GM12878 (cell line): ENCODE measurements around the gene SLC38A7. TPM values are rescaled to one million over a fixed set of nuclear protein-coding genes. Genes with fewer than 3 reads are reported as not detected.
A peak's percentile ranks its signal among the peaks of the same experiment; 100 is the strongest.

Experiments
- ATAC-seq: fragments of 200-7000 bp; cut with Tn5 transposase; 3 replicates; pipeline ENCODE4 v1.9.1; 2020; ENCODE audit warnings: mild to moderate bottlenecking, moderate library complexity
- BruUV-seq: library from RNA; stranded (reverse); fragments of 400-500 nt; replicated peaks from 2 replicates; lab custom pipeline; 2021; lab: Mats Ljungman, UMichigan
- CTCF ChIA-PET: fragments of 300-600 bp; sonication (Branson Sonifier 250); formaldehyde crosslinking; extraction: SDS; loops from one replicate; lab custom pipeline; 2021; ENCODE audit warnings: inconsistent platforms; lab: Yijun Ruan, JAX
- POLR2A ChIA-PET: fragments of 350-600 bp; formaldehyde crosslinking; extraction: SDS; loops from one replicate; lab custom pipeline; 2021; ENCODE audit warnings: inconsistent platforms; lab: Charles Lee
- RAD21 ChIA-PET: fragments of 300-600 bp; sonication (Branson Sonifier 250); formaldehyde crosslinking; loops from one replicate; lab custom pipeline; 2023; ENCODE audit warnings: antibody characterized with exemption; ENCODE audit not compliant: unreplicated experiment; lab: Charles Lee
- SMC1A ChIA-PET: fragments of 300-600 bp; sonication (Branson Sonifier 250); formaldehyde crosslinking; loops from one replicate; lab custom pipeline; 2023; ENCODE audit not compliant: unreplicated experiment, uncharacterized antibody; lab: Charles Lee
- DNase-seq: peaks from one replicate; pipeline ENCODE4 v3.0.0-alpha.2; 2011; ENCODE audit warnings: low read depth, low spot score
- FAIRE-seq: peaks from 3 replicates; lab custom pipeline; 2011; peaks lifted over from hg19 to GRCh38; lab: Jason Lieb, UNC
- H2AFZ ChIP-seq: 2 replicates; pipeline ENCODE4 v1.6.0; 2011; ENCODE audit warnings: low read depth, low read length, control low read depth; ENCODE audit not compliant: control insufficient read depth
- H3K27ac ChIP-seq: 2 replicates; pipeline ENCODE4 v1.5.1; 2011; ENCODE audit warnings: control low read depth; ENCODE audit not compliant: control insufficient read depth, insufficient read depth
- H3K27me3 ChIP-seq, 2 experiments: replicated peaks in 1 of 2; 2 replicates each; pipeline versions ENCODE4 v1.6.0 to v1.6.1; 2011; ENCODE audit warnings: low read length in 1 of 2; ENCODE audit not compliant: control insufficient read depth in 2 of 2, insufficient read depth in 2 of 2
- H3K36me3 ChIP-seq, 2 experiments: 2 replicates each; pipeline ENCODE4 v1.5.1; 2011; ENCODE audit warnings: low read length in 1 of 2; ENCODE audit not compliant: control insufficient read depth in 2 of 2, insufficient read depth in 2 of 2
- H3K4me1 ChIP-seq: 2 replicates; pipeline ENCODE4 v1.6.1; 2011; ENCODE audit warnings: mild to moderate bottlenecking, low read length, moderate library complexity, mixed read lengths; ENCODE audit not compliant: control insufficient read depth, insufficient read depth
- H3K4me2 ChIP-seq: 2 replicates; pipeline ENCODE4 v1.6.0; 2011; ENCODE audit warnings: control low read depth; ENCODE audit not compliant: control insufficient read depth, insufficient read depth
- H3K4me3 ChIP-seq: fragments of 200-600 bp; sonication (generic); 2 replicates; pipeline ENCODE4 v1.5.1; 2016
- H3K79me2 ChIP-seq: 2 replicates; pipeline ENCODE4 v1.6.0; 2011; ENCODE audit warnings: low read length; ENCODE audit not compliant: control insufficient read depth, insufficient read depth
- H3K9ac ChIP-seq: 2 replicates; pipeline ENCODE4 v1.8.0; 2011; ENCODE audit warnings: low read length, control low read depth, mixed read lengths; ENCODE audit not compliant: control insufficient read depth, insufficient read depth
- H3K9me3 ChIP-seq: replicated peaks from 3 replicates; pipeline ENCODE4 v1.5.1; 2011; ENCODE audit warnings: mild to moderate bottlenecking, low read length; ENCODE audit not compliant: control insufficient read depth, insufficient read depth
- H4K20me1 ChIP-seq: 2 replicates; pipeline ENCODE4 v1.6.0; 2011; ENCODE audit not compliant: control insufficient read depth, insufficient read depth
- E4F1 ChIP-seq: fragments of 450-650 bp; IDR thresholded peaks from 2 replicates; pipeline ENCODE4 v1.6.1; 2018; ENCODE audit warnings: borderline replicate concordance, mild to moderate bottlenecking; ENCODE audit not compliant: partially characterized antibody
- NR2C1 ChIP-seq: fragments of 450-650 bp; IDR thresholded peaks from 2 replicates; pipeline ENCODE4 v1.6.1; 2017; ENCODE audit warnings: antibody characterized with exemption, mild to moderate bottlenecking, moderate library complexity
- RB1 ChIP-seq: fragments of 450-650 bp; formaldehyde crosslinking; IDR thresholded peaks from 2 replicates; pipeline ENCODE4 v1.6.1; 2017; ENCODE audit warnings: mild to moderate bottlenecking, borderline replicate concordance
- SMAD5 ChIP-seq: IDR thresholded peaks from 2 replicates; pipeline ENCODE4 v1.6.1; 2016; ENCODE audit warnings: antibody characterized with exemption, low read depth
- ZBTB11 ChIP-seq: fragments of 450-650 bp; formaldehyde crosslinking; IDR thresholded peaks from 2 replicates; pipeline ENCODE4 v1.5.0; 2022; ENCODE audit warnings: mild to moderate bottlenecking, missing genetic modification characterization
- ZBTB4 ChIP-seq: fragments of 450-650 bp; formaldehyde crosslinking; IDR thresholded peaks from 2 replicates; pipeline ENCODE4 v1.4.0; 2022; ENCODE audit warnings: mild to moderate bottlenecking, moderate library complexity
- WGBS: methylation state at CpG from one replicate; pipeline ENCODE4 v1.1.6; 2016; ENCODE audit warnings: low lambda C conversion rate; ENCODE audit not compliant: insufficient replicate concordance, insufficient coverage; ENCODE audit errors: missing lambda C conversion rate; 5-methylcytosine and 5-hydroxymethylcytosine counted together
- in situ Hi-C: fragments of 300-500 bp; cut with MboI; formaldehyde crosslinking; loops from 9 replicates; pipeline ENCODE4 v1.14.3; 2018; ENCODE audit warnings: mixed read lengths
- intact Hi-C: fragments of 100-400 bp; cut with micrococcal nuclease; formaldehyde crosslinking; loops from one replicate; pipeline ENCODE4 v1.14.2; 2022; ENCODE audit not compliant: unreplicated experiment
- polyA plus RNA-seq, 11 experiments: library from polyadenylated mRNA; depleted of rRNA in 4 of 11; unstranded in 6 of 11; stranded (reverse) in 5 of 11; fragments of >200 nt; fragmentation: Nextera tagmentation in 4 of 11; fragmentation: Illumina TruSeq in 1 of 11; extraction: Ambion mirVana in 4 of 11; extraction: Trizol in 1 of 11; gene quantifications; 1 replicate in 1 of 11; 2 replicates in 10 of 11; pipeline versions ENCODE4 v1.2.1 to v1.2.3, GENCODE V29; 2011 to 2016; ENCODE audit warnings: inconsistent platforms in 2 of 11, missing spikeins in 2 of 11, low read depth in 1 of 11
- total RNA-seq, 4 experiments: library from RNA; depleted of rRNA in 3 of 4; stranded (reverse); fragments of >200 nt in 3 of 4; fragmentation: Illumina TruSeq in 1 of 4; extraction: Trizol in 1 of 4; gene quantifications; 2 replicates each; pipeline versions ENCODE4 v1.2.1 to v1.2.3, GENCODE V29; 2013 to 2021

Gene SLC38A7
- total and polyA plus RNA-seq, 10 of the 15 experiments (the other 5 are each of a cell fraction or from before 2014, with no cell fraction given): 1.4 to 7.8 (median 4.7) TPM

- no peak for TF ChIP-seq ZBTB4 (CRISPR knock-in tag)
Observed at GRCh38 chr16:58732545-58733247, 48.1 kb upstream of the SLC38A7 start (continued).

- no peaks in the 10 kb centered on the region for H3K9me3 ChIP-seq
- in situ Hi-C loops (loop anchor here (25.0 kb wide), 1 partner anchor 219 kb away; the partner anchor contains the start of genes NDRG4 and SETD6), intact Hi-C loops (no loop called here)
- H4K20me1 ChIP-seq: no peaks in the 10 kb centered on the region
- 83% methylated on average over 11 of the region's 11 CpGs for WGBS
- CTCF ChIA-PET: interaction anchor here (1.0 to 2.3 kb wide), 5 partner anchors 15 to 394 kb away, joined by 3 to 11 read pairs (median 4); no protein-coding TSS in a partner anchor
- H3K4me1 ChIP-seq: peaks cover 7% of the 10 kb centered on the region
- no peaks in the 10 kb centered on the region for H3K27me3 ChIP-seq
- no peak overlapping the region for H2AFZ ChIP-seq
- RAD21 ChIA-PET: interaction anchor here (0.7 kb wide), 1 partner anchor 25 kb away, joined by 3 read pairs; no protein-coding TSS in a partner anchor
- H3K4me3 ChIP-seq: peak overlapping the region; percentile 18; the same call in 1 of the 2 replicates
- SMC1A ChIA-PET: interaction anchor here (0.7 kb wide), 1 partner anchor 1041 kb away, joined by 3 read pairs; no protein-coding TSS in a partner anchor
- peaks cover 67% of the 10 kb centered on the region for H3K79me2 ChIP-seq
- 0 out of 2 replicates have a peak overlapping the region, but pooled peaks have one; percentile 10 for H3K9ac ChIP-seq
- FAIRE-seq (no peak), ATAC-seq (no peak), DNase-seq (no peak)
- POLR2A ChIA-PET: no interaction called here
- 0 out of 2 replicates have a peak overlapping the region, but pooled peaks have one; percentile 2 for H3K27ac ChIP-seq
- BruUV-seq: no TSS peak
- H3K4me2 ChIP-seq: peak overlapping the region; percentile 64
- H3K36me3 ChIP-seq: peaks cover 0 to 10% of the 10 kb centered on the region in 2 experiments; a peak in 1 of 4 replicates
- TF ChIP-seq E4F1: no peak
- TF ChIP-seq RB1: no peak
- TF ChIP-seq SMAD5: no peak
- TF ChIP-seq ZBTB11 (CRISPR knock-in tag): no peak
- no peak for TF ChIP-seq NR2C1
Observed at GRCh38 chr16:58730724-58731370, 46.3 kb upstream of the SLC38A7 start.
